Stimulated activated CD4-positive, alpha-beta T cell treated with anti-CD3 and anti-CD28 coated beads, Interleukin-12 subunit alpha, Interleukin-12 subunit beta, amount 100 ng/mL, for 24 hours (primary cell): Measurements from ENCODE around the gene RAB22A.
"Not testable (repeated sequence)": the region's sequence is repeated elsewhere in the genome, so short reads cannot be mapped to it uniquely, and the experiment has no call there.

ENCODE experiments used
- DNase-seq, 2 experiments: peaks; one replicate each; pipeline ENCODE4 v3.0.0-alpha.2; 2020; ENCODE audit warnings: low read depth in 2 of 2

Gene RAB22A

DNA sequence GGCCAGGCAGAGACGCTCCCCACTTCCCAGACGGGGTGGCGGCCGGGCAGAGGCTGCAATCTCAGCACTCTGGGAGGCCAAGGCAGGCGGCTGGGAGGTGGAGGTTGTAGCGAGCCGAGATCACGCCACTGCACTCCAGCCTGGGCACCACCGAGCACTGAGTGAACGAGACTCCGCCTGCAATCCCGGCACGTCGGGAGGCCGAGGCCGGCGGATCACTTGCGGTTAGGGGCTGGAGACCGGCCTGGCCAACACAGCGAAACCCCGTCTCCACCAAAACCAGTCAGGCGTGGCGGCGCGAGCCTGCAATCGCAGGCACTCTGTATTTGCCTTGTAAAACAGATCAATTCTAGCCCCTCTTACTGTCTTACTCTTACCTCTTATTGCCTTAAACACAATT lies 105.3 kb downstream of the RAB22A start:
- not testable (repeated sequence) for DNase-seq

DNA sequence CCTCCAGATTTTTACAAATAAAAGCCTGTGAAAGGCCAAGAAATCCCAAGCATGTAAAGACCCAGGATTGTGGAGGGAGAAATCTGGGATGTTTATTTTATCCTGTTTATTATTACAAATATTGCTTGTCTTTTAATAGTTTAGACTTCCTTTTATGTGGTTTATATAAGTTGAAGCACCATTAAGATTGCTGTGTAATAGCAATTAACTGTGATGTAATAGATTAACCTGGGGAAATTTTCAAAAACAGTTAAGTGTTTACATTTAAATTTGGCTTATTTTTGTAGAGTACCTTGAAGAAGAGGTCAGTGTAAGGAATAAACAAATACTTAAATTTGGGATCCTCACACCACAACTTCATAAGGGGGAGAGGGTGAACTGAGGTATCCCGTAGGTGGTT lies 106.5 kb downstream of the RAB22A start:
- DNase-seq: no peak

DNA sequence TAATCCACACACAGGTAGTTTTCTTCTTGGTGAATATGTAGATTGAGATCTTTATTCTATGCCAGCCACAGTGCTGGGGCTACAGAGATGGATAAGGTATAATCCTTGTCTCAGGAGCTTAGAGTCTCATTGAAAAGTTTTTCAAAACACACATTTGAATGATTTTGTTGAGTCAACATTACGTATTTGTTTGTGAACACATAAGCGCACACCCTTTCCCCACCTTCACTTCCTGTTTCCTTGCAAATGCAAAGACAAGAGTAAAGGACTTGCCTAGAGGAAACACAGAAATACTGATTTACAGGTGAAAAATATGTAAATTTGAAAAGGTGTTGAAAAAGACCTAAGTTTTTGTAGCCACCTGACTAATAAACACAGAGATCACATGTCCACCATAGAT lies 107.3 kb downstream of the RAB22A start:
- no peak for DNase-seq
